H9 (cell line): Measurements from ENCODE around the gene KIAA1328. TPM values are rescaled to one million over a fixed set of nuclear protein-coding genes. Genes with fewer than 3 reads are reported as not detected.

Source experiments
- DNase-seq: peaks from one replicate; pipeline ENCODE4 v3.0.0-alpha.2; 2017
- H2AFZ ChIP-seq: one replicate; pipeline ENCODE4 v1.6.1; 2013; ENCODE audit warnings: mild to moderate bottlenecking, low read length, control low read depth, moderate library complexity
- H2AK5ac ChIP-seq: 2 replicates; pipeline ENCODE4 v1.6.1; 2013; ENCODE audit warnings: low read length, control low read depth, mixed read lengths; ENCODE audit not compliant: insufficient read length
- H2BK120ac ChIP-seq: one replicate; pipeline ENCODE4 v1.6.1; 2013; ENCODE audit warnings: low read depth, mild to moderate bottlenecking, low read length, control low read depth, inconsistent platforms; ENCODE audit not compliant: poor library complexity, severe bottlenecking
- H2BK12ac ChIP-seq: 2 replicates; pipeline ENCODE4 v1.6.1; 2013; ENCODE audit warnings: low read length, control low read depth, mixed read lengths, low read depth; ENCODE audit not compliant: insufficient read length
- H2BK15ac ChIP-seq: 2 replicates; pipeline ENCODE4 v1.6.1; 2013; ENCODE audit warnings: low read depth, low read length, control low read depth
- H2BK20ac ChIP-seq: one replicate; pipeline ENCODE4 v1.6.1; 2013; ENCODE audit warnings: low read depth, mild to moderate bottlenecking, low read length, control low read depth, inconsistent platforms; ENCODE audit not compliant: poor library complexity, severe bottlenecking
- H2BK5ac ChIP-seq: 2 replicates; pipeline ENCODE4 v1.6.1; 2013; ENCODE audit warnings: low read length, control low read depth, mixed read lengths; ENCODE audit not compliant: insufficient read length
- H3K14ac ChIP-seq: 2 replicates; pipeline ENCODE4 v1.6.1; 2013; ENCODE audit warnings: low read length, control low read depth; ENCODE audit not compliant: insufficient read depth
- H3K18ac ChIP-seq: 2 replicates; pipeline ENCODE4 v1.6.1; 2013; ENCODE audit warnings: low read depth, mild to moderate bottlenecking, mixed read lengths, low read length, control low read depth; ENCODE audit not compliant: insufficient read length
- H3K23ac ChIP-seq: 2 replicates; pipeline ENCODE4 v1.6.1; 2013; ENCODE audit warnings: low read length, control low read depth, mixed read lengths, low read depth; ENCODE audit not compliant: insufficient read length
- H3K23me2 ChIP-seq: 2 replicates; pipeline ENCODE4 v1.6.1; 2013; ENCODE audit warnings: low read depth, mild to moderate bottlenecking, mixed read lengths, low read length, control low read depth; ENCODE audit not compliant: insufficient read length, poor library complexity, severe bottlenecking
- H3K27ac ChIP-seq: 2 replicates; pipeline ENCODE4 v1.5.1; 2013; ENCODE audit warnings: low read length, control low read depth, mixed read lengths, low read depth; ENCODE audit not compliant: insufficient read length
- H3K27me3 ChIP-seq: 2 replicates; pipeline ENCODE4 v1.6.1; 2013; ENCODE audit warnings: low read length, control low read depth, inconsistent platforms; ENCODE audit not compliant: insufficient read depth
- H3K4ac ChIP-seq: 2 replicates; pipeline ENCODE4 v1.6.1; 2013; ENCODE audit warnings: low read depth, mild to moderate bottlenecking, control low read depth, inconsistent platforms, low read length, moderate library complexity
- H3K4me1 ChIP-seq: 2 replicates; pipeline ENCODE4 v1.6.1; 2013; ENCODE audit warnings: low read length, control low read depth, inconsistent platforms; ENCODE audit not compliant: insufficient read depth
- H3K4me2 ChIP-seq: 2 replicates; pipeline ENCODE4 v1.6.1; 2013; ENCODE audit warnings: low read length, control low read depth, mixed read lengths; ENCODE audit not compliant: insufficient read length, insufficient read depth
- H3K56ac ChIP-seq: 2 replicates; pipeline ENCODE4 v1.6.1; 2013; ENCODE audit warnings: low read depth, mild to moderate bottlenecking, mixed read lengths, low read length, control low read depth; ENCODE audit not compliant: insufficient read length
- H3K79me1 ChIP-seq: 2 replicates; pipeline ENCODE4 v1.6.1; 2013; ENCODE audit warnings: low read depth, mild to moderate bottlenecking, moderate library complexity, low read length, control low read depth, inconsistent platforms; ENCODE audit not compliant: insufficient read depth, poor library complexity, severe bottlenecking
- H3K79me2 ChIP-seq: 2 replicates; pipeline ENCODE4 v1.6.1; 2013; ENCODE audit warnings: low read length, control low read depth, inconsistent platforms; ENCODE audit not compliant: insufficient read depth
- H3K9ac ChIP-seq: 2 replicates; pipeline ENCODE4 v1.6.1; 2013; ENCODE audit warnings: low read length, control low read depth, mixed read lengths; ENCODE audit not compliant: insufficient read length; ENCODE audit errors: extremely low read depth
- H3K9me3 ChIP-seq: one replicate; pipeline ENCODE4 v1.6.1; 2013; ENCODE audit warnings: low read depth, low read length, inconsistent platforms; ENCODE audit not compliant: control insufficient read depth
- H3T11ph ChIP-seq: one replicate; pipeline ENCODE4 v1.6.1; 2013; ENCODE audit warnings: mild to moderate bottlenecking, low read length, control low read depth, inconsistent platforms
- H4K20me1 ChIP-seq: one replicate; pipeline ENCODE4 v1.6.1; 2013; ENCODE audit not compliant: control insufficient read depth, insufficient read length, insufficient read depth
- H4K5ac ChIP-seq: 2 replicates; pipeline ENCODE4 v1.6.1; 2013; ENCODE audit warnings: low read depth, mild to moderate bottlenecking, mixed read lengths, low read length, control low read depth; ENCODE audit not compliant: insufficient read length
- H4K8ac ChIP-seq: replicated peaks from 2 replicates; pipeline ENCODE4 v1.6.1; 2013; ENCODE audit warnings: low read length, control low read depth, mixed read lengths, low read depth; ENCODE audit not compliant: insufficient read length
- H4K91ac ChIP-seq: 2 replicates; pipeline ENCODE4 v1.6.1; 2013; ENCODE audit warnings: low read depth, mild to moderate bottlenecking, moderate library complexity, mixed read lengths, low read length, control low read depth; ENCODE audit not compliant: insufficient read length
- H3K27ac Mint-ChIP-seq, 3 experiments: 2 replicates in 2 of 3; 3 replicates in 1 of 3; pipeline ENCODE4 v1.8.0; 2020 to 2021; ENCODE audit warnings: mixed read lengths in 3 of 3, mild to moderate bottlenecking in 1 of 3, moderate library complexity in 1 of 3
- H3K27me3 Mint-ChIP-seq: 2 replicates; pipeline ENCODE4 v1.8.0; 2021; ENCODE audit warnings: low read depth, mild to moderate bottlenecking, moderate library complexity, mixed read lengths
- H3K36me3 Mint-ChIP-seq, 3 experiments: 2 replicates in 2 of 3; 3 replicates in 1 of 3; pipeline ENCODE4 v1.8.0; 2020 to 2021; ENCODE audit warnings: low read depth in 3 of 3, mixed read lengths in 3 of 3; ENCODE audit not compliant: insufficient read depth in 1 of 3
- H3K4me1 Mint-ChIP-seq, 2 experiments: 2 replicates each; pipeline ENCODE4 v1.8.0; 2020; ENCODE audit warnings: mixed read lengths in 2 of 2
- H3K4me3 Mint-ChIP-seq, 2 experiments: 2 replicates in 1 of 2; 3 replicates in 1 of 2; pipeline ENCODE4 v1.8.0; 2020 to 2021; ENCODE audit warnings: mild to moderate bottlenecking in 2 of 2, mixed read lengths in 2 of 2, moderate library complexity in 1 of 2
- H3K9me3 Mint-ChIP-seq, 2 experiments: 2 replicates in 1 of 2; 3 replicates in 1 of 2; pipeline ENCODE4 v1.8.0; 2020; ENCODE audit warnings: mild to moderate bottlenecking in 2 of 2, mixed read lengths in 2 of 2, moderate library complexity in 1 of 2
- WGBS: extraction: QIAGEN DNeasy Blood & Tissue Kit; methylation state at CpG from one replicate; pipeline ENCODE4 v1.1.7; 2013; ENCODE audit warnings: missing lambda C conversion rate, low lambda C conversion rate, mixed read lengths; ENCODE audit not compliant: insufficient read length; ENCODE audit errors: extremely low coverage; 5-methylcytosine and 5-hydroxymethylcytosine counted together
- total RNA-seq: library from RNA; stranded (reverse); gene quantifications from 2 replicates; pipeline ENCODE4 v1.2.1, GENCODE V29; 2021
- TF ChIP-seq, protein P1 (sequence below): fragments of 200-600 bp; sonication (generic); conservative IDR thresholded peaks from 3 replicates; pipeline ENCODE4 v1.8.0; 2021; ENCODE audit warnings: antibody characterized with exemption, mild to moderate bottlenecking

Gene KIAA1328
- total RNA-seq, 1 experiment from 2014 or later = 4.9 TPM

GRCh38 chr18:36817039-36817438, 11.9 kb upstream of the KIAA1328 start:
- no peak overlapping the region for H3T11ph ChIP-seq
- peaks cover 3% of the 10 kb centered on the region for H3K79me1 ChIP-seq
- H3K23me2 ChIP-seq = no peaks in the 10 kb centered on the region
- no peak overlapping the region for H2BK120ac ChIP-seq
- H3K18ac ChIP-seq = no peak overlapping the region
- no peak overlapping the region for H2BK12ac ChIP-seq
- no peak overlapping the region for H3K23ac ChIP-seq
- no peak overlapping the region for H4K91ac ChIP-seq
- WGBS = no CpG with 5 or more reads among the region's 1 CpG
- H3K27ac Mint-ChIP-seq = no peak overlapping the region
- no peak overlapping the region for H4K8ac ChIP-seq
- peaks cover 13 to 56% (median 42%) of the 10 kb centered on the region in 3 experiments; a peak in 6 of 7 replicates for H3K36me3 Mint-ChIP-seq
- H3K27ac ChIP-seq = no peak overlapping the region
- H3K4me3 Mint-ChIP-seq = no peak overlapping the region
- no peaks in the 10 kb centered on the region; the same call in 1 of the 2 replicates for H3K27me3 ChIP-seq
- no peak overlapping the region for H2AK5ac ChIP-seq
- H2BK5ac ChIP-seq = no peak overlapping the region
- H2AFZ ChIP-seq = no peak overlapping the region
- no peaks in the 10 kb centered on the region for H3K79me2 ChIP-seq
- H3K4me1 Mint-ChIP-seq = peaks cover 0 to 6% of the 10 kb centered on the region in 2 experiments; a peak in 2 of 4 replicates
- no peaks in the 10 kb centered on the region for H3K4me1 ChIP-seq
- TF ChIP-seq, protein P1, sequence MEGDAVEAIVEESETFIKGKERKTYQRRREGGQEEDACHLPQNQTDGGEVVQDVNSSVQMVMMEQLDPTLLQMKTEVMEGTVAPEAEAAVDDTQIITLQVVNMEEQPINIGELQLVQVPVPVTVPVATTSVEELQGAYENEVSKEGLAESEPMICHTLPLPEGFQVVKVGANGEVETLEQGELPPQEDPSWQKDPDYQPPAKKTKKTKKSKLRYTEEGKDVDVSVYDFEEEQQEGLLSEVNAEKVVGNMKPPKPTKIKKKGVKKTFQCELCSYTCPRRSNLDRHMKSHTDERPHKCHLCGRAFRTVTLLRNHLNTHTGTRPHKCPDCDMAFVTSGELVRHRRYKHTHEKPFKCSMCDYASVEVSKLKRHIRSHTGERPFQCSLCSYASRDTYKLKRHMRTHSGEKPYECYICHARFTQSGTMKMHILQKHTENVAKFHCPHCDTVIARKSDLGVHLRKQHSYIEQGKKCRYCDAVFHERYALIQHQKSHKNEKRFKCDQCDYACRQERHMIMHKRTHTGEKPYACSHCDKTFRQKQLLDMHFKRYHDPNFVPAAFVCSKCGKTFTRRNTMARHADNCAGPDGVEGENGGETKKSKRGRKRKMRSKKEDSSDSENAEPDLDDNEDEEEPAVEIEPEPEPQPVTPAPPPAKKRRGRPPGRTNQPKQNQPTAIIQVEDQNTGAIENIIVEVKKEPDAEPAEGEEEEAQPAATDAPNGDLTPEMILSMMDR = no peak
- no peaks in the 10 kb centered on the region for H3K27me3 Mint-ChIP-seq
- DNase-seq = no peak
- H3K4ac ChIP-seq = no peak overlapping the region
- no peak overlapping the region for H3K14ac ChIP-seq
- H3K4me2 ChIP-seq = no peak overlapping the region
- H4K20me1 ChIP-seq = no peaks in the 10 kb centered on the region
- H3K9me3 Mint-ChIP-seq = no peaks in the 10 kb centered on the region
- no peak overlapping the region for H4K5ac ChIP-seq
- H2BK15ac ChIP-seq = no peak overlapping the region
- H3K9me3 ChIP-seq = no peaks in the 10 kb centered on the region
- no peak overlapping the region for H3K9ac ChIP-seq
- H3K56ac ChIP-seq = no peak overlapping the region
- H2BK20ac ChIP-seq = no peak overlapping the region
